D721Med (cell line): ENCODE measurements around the gene PIP5KL1.

Source experiments
- DNase-seq: peaks from one replicate; pipeline ENCODE4 v3.0.0; 2011; ENCODE audit warnings: low spot score; ENCODE audit not compliant: insufficient read length
- FAIRE-seq: peaks from 2 replicates; lab custom pipeline; 2011; peaks lifted over from hg19 to GRCh38; lab: Jason Lieb, UNC
- TF ChIP-seq, protein P1 (sequence below): IDR thresholded peaks from 2 replicates; pipeline ENCODE4 v1.5.1; 2012; ENCODE audit warnings: mild to moderate bottlenecking, control low read depth; ENCODE audit not compliant: insufficient read depth; ENCODE audit errors: missing control alignments

Gene PIP5KL1

DNA sequence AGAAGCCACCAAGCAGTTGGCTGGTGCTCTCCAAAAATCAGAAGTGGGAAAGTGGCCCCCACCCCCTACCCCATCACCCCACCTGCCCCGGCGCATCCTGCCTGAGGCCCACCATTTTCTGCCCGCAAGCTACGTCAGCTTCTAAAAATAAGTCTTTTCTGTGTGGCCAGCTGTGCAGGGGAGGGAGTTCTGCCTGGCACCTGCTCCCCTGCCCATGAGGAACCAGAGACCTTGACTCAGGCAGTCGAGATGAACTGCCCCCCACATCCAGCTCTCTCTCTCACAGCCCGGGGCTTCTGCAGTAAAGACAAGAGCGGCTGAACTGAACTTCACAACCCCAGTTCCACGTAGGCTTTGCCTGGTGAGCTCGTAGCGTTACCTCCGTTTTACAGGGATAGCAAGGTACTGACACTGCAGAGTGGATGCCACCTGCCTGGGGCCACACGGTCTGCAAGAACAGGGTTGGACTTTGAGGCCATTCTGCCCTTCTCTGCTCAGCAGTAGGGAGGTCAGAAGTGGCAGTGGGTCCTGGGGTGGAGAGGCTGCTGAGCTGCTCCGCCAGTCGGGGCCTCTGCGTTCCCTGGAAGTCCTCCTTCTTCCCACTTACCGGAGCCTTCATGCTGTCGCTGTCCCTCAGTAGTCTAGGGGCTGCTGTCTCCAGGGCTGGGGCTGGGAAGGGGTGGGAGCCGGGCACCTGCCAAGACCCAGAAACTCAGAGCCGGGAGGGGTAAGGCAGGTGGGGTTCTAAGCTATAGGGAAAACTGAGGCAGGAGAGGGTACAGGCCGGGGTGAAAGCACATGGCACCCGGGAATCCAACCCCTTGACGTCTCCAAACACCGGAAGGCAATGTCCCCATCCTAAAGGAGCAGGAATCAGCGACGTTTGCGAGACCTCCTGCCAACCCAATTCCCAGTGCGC is 14.5 kb downstream of the PIP5KL1 start:
- TF ChIP-seq, protein P1, sequence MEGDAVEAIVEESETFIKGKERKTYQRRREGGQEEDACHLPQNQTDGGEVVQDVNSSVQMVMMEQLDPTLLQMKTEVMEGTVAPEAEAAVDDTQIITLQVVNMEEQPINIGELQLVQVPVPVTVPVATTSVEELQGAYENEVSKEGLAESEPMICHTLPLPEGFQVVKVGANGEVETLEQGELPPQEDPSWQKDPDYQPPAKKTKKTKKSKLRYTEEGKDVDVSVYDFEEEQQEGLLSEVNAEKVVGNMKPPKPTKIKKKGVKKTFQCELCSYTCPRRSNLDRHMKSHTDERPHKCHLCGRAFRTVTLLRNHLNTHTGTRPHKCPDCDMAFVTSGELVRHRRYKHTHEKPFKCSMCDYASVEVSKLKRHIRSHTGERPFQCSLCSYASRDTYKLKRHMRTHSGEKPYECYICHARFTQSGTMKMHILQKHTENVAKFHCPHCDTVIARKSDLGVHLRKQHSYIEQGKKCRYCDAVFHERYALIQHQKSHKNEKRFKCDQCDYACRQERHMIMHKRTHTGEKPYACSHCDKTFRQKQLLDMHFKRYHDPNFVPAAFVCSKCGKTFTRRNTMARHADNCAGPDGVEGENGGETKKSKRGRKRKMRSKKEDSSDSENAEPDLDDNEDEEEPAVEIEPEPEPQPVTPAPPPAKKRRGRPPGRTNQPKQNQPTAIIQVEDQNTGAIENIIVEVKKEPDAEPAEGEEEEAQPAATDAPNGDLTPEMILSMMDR = no peak
- FAIRE-seq = no peak
- no peak for DNase-seq

DNA sequence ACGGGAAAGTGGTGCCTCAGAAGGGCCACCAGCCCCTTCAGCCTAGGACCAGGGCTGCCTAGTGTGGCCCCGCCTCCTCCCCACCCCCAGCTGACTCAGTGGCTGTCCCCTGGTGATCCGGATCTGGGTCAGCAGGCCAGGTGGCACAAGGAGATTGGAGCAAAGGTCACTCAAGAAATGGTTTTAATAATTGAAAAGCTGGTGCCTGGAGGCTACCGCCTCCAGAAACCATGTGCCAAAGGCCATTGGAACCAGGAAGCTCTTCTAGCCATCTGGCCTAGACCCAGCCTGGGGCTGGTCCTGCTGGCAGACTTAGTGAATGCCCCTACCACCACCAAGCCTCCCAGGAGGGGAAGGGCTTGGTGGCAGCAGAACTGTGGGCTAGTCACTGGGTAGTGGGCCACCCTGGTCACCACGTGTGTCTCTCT is 15.2 kb downstream of the PIP5KL1 start:
- TF ChIP-seq, protein P1 = no peak
- DNase-seq (no peak), FAIRE-seq (no peak)

DNA sequence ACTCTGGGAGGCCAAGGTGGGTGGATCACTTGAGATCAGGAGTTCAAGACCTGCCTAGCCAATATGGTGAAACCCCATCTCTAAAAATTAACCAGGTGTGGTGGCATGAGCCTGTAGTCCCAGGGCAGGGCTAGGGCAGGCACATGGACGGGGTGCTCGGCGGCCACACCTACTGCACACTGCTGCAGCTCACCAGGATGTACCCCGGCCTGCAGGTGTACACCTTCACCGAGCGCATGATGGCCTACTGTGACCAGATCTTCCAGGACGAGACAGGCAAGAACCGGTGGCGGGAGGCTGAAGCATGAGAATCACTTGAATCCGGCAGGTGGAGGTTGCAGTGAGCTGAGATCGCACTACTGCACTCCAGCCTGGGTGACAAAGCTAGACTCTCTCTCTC is 16.9 kb downstream of the PIP5KL1 start:
- TF ChIP-seq, protein P1 = no peak
- FAIRE-seq (no peak), DNase-seq (no peak)

DNA sequence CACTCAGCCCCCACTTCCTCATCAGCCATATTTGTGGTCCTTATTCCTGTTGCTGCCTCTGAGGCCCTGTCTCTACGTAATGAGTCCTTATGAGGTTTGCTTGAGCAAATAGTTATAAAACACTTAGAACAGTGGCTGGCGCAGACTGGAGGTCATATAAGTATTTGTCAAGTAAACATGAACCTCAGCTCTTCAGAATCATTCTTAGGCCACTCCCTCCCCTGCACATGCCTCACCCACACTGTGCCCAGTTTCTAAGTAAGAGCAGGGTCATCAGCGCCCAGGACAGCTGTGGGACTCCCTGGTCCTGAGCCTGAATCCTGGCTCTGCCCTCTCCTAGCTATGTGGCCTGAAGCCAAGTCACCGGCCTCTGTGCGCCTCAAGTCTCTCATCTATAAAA is 17.7 kb downstream of the PIP5KL1 start:
- DNase-seq (no peak), FAIRE-seq (no peak)
- TF ChIP-seq, protein P1 = no peak

DNA sequence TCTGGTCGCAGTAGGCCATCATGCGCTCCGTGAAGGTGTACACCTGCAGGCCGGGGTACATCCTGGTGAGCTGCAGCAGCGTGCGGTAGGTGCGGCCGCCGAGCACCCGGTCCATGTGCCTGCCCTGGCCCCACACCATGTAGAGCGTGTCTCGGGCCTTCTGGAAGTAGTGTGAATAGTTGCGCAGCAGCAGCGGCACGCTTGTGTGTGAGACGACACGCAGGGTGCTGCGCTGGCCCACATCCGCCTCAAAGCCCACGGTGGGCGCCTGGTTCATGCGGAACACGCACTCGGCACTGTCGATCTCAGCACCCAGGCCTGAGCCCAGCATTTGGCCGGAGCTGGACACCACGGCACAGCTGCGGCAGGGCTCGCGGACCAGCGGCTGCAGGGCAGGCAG is 18.3 kb downstream of the PIP5KL1 start:
- no peak for FAIRE-seq
- no peak for DNase-seq
- TF ChIP-seq, protein P1 = no peak

DNA sequence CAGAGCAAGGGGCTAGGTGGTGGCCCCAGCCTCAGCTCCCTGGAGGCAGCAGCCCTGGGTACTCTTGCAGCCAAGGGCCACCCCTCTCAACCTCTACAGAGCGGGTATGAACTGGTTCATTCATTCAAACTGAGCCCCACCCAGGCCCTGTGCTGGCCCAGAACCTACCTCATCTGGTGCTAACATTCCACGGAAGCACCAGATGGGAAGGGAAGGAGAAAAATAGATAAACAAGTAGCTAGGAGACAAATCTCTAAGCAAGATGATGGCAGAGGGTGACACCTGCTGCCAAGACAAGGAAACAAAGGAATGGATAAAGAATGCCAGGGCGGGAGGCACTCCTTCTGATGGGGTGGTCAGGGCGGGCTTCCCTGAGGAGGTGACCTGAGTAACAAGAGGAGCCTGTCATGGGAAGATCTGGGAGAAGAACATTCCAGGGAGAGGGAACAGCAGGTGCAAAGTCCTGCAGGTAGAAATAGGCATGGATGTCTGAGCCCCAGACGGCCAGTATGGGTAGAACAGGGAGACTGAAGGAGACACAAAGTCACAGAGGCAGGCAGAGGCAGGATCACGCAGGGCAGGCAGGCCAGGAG is 19.9 kb downstream of the PIP5KL1 start:
- DNase-seq = no peak
- no peak for FAIRE-seq

More for the DNA sequence above, 19.9 kb downstream of the PIP5KL1 start:
- TF ChIP-seq, protein P1 = peak; percentile 38
